ENCODE results near the gene IGSF3.

Gene IGSF3

GRCh38 chr1:116679828-116680628, 12.5 kb upstream of the IGSF3 start:
- TF ChIP-seq TSHZ2 (CRISPR knock-in tag; IDR thresholded peaks at IDR 0.05) (no peak), PATZ1 (CRISPR knock-in tag; IDR thresholded peaks at IDR 0.05; ENCODE audit: borderline replicate concordance) (no peak), ZNF565 (CRISPR knock-in tag; conservative IDR thresholded peaks at IDR 0.05; ENCODE audit: low read depth) (no peak)
- ATAC-seq = no peak

- TF ChIP-seq TCF4 (CRISPR knock-in tag; IDR thresholded peaks at IDR 0.05; ENCODE audit: borderline replicate concordance) = peak; percentile 67; the same call in 1 of the 2 replicates
- TF ChIP-seq ZFP3 (CRISPR knock-in tag; IDR thresholded peaks at IDR 0.05) = no peak
- TF ChIP-seq TSHZ2 (CRISPR knock-in tag; IDR thresholded peaks at IDR 0.05) = 0 out of 2 replicates have a peak, but pooled peaks have one; percentile 27
- no peak for TF ChIP-seq CSRNP3 (CRISPR knock-in tag; IDR thresholded peaks at IDR 0.05)
- no peak for TF ChIP-seq POU6F1 (CRISPR knock-in tag; IDR thresholded peaks at IDR 0.05; ENCODE audit: borderline replicate concordance, low read depth)
- ATAC-seq = no peak; the same call in 2 of the 3 replicates
These were observed 11.7 kb upstream of the IGSF3 start for GRCh38 chr1:116679091-116679827.

- TF ChIP-seq ZNF8 (CRISPR knock-in tag; IDR thresholded peaks at IDR 0.05) (no peak), RARB (CRISPR knock-in tag; IDR thresholded peaks at IDR 0.05) (no peak), BACH2 (CRISPR knock-in tag; IDR thresholded peaks at IDR 0.05; ENCODE audit: borderline replicate concordance) (no peak), CREB5 (CRISPR knock-in tag; IDR thresholded peaks at IDR 0.05; ENCODE audit: low read depth) (no peak), SNAI2 (CRISPR knock-in tag; IDR thresholded peaks at IDR 0.05) (no peak), ZFP3 (CRISPR knock-in tag; IDR thresholded peaks at IDR 0.05) (no peak), ZNF565 (CRISPR knock-in tag; conservative IDR thresholded peaks at IDR 0.05; ENCODE audit: low read depth) (no peak), ZNF70 (CRISPR knock-in tag; IDR thresholded peaks at IDR 0.05) (no peak)
- no peak for ATAC-seq
These were observed 11.2 kb upstream of the IGSF3 start for GRCh38 chr1:116678732-116679090.

All from SK-N-SH treated with all-trans-retinoic acid at 6 μM for 48 hours (cell line).